Measurements from ENCODE around the gene SELL.
"Not testable (repeated sequence)": the region's sequence is repeated elsewhere in the genome, so short reads cannot be mapped to it uniquely, and the experiment has no call there.

SELL gene

DNA sequence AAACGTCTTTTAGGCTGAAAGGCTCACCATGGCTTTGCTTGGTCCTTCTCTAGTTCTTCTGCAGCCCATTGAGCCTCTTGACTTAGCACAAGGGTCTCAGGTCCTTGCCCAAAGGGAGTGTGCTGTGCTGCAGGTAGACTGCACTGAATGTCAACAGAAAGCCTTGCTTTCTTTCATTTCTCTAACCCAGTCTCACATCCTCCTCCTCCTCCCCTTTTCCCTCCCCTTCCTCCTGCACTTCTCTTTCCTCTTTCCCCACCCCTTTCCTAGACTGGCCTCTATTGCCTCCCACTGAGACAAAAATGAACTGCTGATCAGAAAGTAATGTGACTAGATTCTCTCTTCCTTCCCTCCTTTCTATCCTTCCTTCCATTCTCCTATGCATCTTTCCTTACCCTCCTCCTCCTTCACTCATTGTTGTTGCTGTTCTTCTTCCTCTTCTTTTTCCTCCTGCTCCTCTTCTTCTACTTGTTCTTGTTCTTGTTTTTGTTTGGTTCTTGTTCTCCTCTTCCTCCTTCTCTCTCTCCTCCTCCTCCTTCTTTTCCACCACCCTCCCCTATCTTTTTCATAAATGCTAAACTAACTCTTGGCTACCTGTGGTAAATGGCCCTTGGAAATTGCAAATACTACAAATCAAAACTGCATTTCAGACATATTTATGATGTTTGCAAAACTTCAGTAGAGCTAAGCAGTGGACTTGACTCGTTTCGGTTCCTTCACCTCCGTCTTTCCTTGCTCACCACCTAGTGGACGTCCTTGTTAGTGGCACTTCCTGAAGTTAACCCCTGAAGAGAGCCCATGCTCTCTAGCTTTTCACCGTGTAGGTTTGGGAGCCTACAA, at the start of gene SELL:
TSS of gene SELL (minus strand) at position 152 of the 840 bp plus-strand sequence. CDS start at position 30, 122 bp downstream.
- peak; percentile 18 for DNase-seq

DNA sequence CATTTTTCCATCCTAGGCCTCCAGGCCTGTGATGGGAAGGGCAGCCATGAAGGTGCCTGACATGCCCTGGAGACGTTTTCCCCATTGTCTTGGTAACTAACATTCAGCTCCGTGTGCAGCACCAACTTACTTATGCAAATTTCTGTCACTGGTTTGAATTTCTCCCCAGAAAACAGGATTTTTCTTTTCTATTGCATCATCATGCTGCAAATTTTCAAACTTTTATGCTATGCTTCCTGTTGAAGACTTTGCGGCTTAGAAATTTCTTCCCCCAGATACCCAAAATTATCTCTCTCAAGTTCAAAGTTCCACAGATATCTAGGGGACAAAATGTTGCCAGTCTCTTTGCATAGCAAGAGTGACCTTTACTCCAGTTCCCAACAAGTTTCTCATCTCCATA, 47.6 kb upstream of the SELL start:
- DNase-seq, result no peak

DNA sequence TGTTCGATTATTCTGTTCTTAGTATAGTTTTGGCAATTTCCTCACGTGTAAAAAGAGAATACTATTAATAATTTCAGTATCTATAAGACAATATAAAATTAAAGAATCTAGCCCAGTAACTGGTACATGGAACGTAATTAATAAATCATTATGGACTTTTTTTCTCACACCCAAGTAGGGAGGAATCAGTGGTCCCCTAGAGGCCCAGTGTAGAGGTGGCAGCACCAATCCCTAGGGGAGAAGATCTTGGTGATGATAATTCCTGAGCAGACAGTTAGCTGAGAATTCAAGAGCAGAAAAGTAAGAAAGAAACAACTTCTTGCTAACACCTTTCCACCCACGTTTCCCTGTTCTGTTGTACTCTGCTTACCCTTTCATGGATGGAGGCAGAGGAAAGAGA, 42.1 kb upstream of the SELL start:
- no peak for DNase-seq

DNA sequence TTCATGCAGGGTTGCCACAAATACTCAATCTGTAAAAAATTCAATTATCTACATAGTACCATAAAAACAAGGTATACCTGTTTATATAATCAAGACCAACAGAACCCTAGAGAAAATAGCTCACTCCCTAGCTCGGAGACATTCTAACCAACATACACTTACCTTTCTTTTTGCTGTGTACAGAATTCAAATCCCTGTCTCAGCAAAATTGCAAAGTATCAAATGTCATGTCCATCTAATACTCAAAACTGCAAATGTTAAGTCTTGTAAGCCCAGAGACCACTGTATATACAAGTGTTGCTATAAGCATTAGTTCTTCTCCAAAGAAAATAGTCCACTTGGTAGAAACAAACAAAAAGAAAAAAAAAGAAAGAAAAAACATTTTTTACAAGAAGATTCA, 38.6 kb upstream of the SELL start:
- DNase-seq, result no peak

DNA sequence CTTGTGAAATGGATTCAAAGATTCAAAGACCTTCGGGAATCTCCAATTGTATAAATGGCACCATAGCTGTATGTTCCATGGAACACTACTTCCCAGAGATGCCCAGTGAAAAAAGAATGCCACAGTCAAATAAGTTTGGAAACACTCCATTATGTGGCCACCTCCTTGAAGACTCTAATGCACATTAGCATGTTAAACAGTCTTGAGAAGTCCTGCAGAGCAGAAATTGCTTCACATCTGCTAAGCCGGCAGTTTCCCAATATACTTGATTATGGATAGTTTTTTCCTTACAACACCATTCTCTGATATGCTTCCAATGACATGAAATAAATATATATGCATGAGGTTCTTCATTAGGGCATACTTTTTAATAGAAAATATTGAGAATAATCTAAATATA, 35.1 kb upstream of the SELL start:
- no peak for DNase-seq

DNA sequence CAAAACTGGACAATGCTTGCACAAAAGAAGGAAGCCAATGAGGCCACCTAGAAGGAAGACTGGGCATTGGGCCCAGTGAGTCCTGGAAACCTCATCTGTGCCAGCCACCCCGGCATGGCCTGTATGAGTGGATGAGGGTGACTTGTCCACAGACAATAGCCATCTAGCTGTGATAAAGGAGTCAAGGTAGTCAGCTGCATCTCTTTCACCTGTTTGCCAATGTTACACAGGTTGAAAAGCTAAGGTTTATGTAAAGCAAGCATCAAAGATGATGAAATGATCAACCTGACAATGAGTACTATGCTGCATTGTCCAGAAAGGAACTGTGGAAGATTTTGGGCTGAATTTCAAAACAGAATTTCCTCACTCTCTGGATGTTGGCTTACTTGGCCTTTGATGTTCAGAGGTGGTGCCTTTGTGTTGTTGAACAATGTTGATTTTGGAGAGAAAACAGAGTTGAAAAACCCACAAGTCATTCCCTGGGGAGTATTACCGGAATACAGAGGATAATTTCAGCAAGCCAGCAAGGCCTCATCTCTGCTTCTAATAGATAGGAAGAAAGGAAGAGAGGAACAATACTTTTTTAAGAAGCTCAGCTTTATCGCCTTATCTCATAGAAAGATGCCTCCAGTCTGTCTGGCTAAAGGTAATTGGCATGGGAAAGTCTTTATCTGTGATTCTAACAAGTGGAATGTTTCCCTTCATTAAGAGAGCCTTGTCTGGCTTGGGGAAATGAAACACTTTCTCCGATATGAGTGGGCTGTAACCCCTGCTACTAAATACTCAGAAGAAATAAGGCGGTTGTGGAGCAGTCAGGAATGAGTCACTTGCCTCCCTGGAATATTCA, 33.8 kb upstream of the SELL start:
- DNase-seq, result no peak

DNA sequence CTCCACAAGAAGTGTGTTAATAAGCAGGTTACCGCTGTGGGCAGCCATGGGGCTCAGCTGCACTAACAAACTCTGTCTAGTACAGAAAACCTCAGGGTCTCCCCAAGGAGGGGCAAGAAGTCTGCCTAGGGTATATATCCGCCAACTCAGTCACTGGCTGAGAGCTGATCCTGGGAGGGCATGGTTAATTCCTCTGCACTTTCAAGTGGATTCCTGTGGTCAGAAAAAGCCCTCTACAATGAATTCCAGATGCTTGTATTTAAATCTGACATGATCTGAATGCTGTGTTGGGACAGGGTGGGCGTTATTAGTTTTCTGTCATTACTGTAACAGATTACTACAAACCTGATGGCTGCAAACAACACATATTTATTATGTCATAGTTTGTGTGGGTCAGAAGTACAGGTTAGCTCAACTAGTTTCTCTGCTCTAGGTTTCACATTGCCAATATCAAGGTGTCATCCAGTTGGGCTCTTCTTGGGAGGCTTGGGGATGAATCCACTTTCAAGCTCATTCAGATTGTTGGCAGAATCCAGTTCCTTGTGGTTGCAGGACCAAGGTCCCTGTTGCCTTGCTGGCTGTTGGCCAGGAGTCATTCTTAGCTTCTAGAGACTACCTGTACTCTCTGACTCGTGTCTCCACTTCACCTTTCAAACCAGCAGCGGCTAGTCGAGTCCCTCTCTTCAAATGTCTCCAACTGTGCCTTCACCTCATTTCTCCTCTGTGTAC, 30.4 kb upstream of the SELL start:
- no peak for DNase-seq

DNA sequence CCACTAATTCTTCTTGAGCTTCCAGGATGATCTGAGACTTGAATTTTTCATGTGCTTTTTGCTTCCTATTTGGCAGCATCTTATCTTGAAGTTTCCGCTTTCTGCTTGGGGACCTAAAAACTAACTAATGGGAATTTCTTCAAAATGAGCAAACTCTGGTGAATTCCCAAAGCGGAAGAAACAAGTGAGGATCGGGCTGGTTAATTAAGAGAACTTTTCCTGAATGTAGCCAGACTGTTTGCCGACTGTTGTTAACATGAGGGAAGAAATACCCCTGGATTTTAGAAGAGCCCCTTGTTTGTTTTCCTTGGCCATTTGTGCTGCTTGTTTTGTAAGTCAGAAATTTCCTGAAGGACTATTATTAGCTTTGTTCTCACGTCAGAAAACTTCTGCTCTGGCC, 28.6 kb upstream of the SELL start:
- no peak for DNase-seq

DNA sequence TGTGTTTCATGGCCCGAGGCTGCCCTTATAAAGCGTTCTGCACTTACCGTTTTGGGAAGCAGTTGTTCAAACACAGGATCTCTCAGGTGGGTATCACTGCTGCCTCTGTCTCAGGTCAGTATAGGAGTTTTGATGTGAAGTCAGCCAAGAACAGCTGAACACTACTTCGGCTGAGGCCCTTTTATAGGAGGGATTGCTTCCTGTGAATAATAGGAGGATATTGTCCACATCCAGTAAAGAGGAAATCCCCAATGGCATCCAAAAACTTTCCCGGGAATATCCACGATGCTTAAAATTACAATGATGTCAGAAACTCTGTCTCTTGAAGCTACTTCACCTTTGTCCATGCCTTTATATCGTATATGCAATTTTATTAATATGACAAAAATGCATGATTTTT, 22.5 kb upstream of the SELL start, which contains the start of gene SELE:
TSS of gene SELE (minus strand) at position 156 of the 400 bp plus-strand sequence. CDS start 467 bp downstream, outside the sequence.
- no peak for DNase-seq

DNA sequence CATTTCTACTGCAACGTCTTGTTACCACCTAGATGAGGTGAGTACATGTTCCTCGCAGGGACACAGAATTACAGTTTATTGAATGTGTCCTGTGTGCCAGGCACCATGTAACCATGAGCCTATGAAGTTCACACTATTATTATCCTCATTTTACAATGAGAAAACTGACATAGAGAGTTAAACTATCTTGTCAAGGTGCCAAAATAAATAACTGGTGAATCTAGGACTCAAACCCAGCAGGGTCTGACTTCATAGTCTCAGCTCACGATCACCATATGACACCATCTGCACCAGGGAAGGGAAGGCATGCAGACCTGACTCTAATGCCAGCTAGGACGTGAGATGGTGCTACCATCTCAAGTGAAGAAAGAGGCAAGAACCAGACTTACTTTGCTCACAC, 20.0 kb upstream of the SELL start:
- no peak for DNase-seq

DNA sequence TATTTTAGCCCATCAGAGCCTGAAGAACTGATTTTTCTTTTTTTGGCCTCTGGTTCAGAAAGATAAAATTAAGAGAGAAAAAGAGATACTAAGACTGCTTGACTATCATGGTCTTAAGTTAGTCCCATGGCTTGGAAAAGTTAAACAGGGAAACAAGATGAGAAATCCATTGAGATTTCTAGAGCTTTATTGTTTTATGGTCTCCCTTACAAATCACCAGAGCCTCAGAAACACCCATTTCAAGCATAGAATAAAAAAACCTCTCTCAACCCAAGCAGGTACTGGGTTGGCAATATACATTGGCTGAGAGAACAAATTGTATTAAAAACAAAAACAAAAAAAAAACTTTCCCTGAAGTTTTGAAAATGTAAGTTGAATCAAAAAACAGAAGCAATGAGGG, 18.6 kb upstream of the SELL start:
- DNase-seq, result no peak

DNA sequence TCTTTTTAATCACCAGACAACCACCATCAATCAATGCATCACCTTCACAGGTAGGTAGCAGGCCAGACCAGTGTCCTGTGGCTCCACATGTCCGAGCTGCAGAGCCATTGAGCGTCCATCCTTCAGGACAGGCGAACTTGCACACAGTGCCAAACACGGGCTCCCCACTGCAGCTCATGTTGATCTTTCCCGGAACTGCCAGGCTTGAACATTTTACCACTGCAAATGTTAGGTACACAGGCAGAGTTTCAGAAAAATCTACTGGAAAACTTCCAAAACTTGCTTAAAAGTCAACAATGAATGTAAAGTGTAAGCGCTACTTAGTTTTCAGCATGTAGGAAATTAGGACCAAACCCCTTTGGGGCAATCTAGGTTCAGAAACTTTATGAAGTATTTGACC, 15.9 kb upstream of the SELL start:
- DNase-seq, result no peak

DNA sequence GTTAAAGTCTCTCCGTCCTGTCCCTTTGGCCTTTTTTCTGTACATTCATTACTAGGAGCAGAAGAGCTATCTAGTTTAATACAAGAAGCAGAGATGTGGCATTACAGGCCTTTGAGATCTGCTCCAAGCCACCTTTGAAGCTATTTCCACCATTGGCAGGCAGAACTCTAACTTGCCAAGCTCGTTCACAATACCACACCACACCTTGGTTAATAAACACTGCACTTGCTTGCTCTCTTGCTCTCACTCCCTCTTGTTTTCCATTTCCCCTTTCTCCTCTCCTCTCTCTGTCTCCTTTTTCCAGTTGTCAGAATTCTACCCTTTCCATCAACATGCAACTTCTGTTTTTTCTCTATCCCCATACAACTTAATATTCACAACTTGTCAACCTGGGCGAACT, 15.4 kb upstream of the SELL start:
- DNase-seq, result no peak

DNA sequence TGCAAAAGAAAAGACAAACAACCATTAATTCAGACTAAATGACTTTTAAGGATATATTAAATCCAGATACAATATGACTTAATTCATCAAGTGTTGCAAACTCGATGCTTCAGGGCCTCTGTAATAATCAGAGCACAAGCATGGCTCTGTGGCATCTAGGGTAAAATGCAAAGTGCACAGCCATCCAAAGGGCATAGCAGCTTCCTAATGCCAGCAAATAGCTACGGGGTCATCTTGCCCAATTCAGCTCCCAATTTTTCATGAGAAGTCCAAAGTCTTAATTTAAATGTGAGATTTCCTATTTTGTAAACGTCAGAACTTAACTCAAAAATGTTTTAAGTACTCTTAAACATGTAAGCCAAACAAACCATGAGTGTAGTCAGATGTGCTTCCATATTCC, 14.5 kb upstream of the SELL start:
- DNase-seq, result no peak

DNA sequence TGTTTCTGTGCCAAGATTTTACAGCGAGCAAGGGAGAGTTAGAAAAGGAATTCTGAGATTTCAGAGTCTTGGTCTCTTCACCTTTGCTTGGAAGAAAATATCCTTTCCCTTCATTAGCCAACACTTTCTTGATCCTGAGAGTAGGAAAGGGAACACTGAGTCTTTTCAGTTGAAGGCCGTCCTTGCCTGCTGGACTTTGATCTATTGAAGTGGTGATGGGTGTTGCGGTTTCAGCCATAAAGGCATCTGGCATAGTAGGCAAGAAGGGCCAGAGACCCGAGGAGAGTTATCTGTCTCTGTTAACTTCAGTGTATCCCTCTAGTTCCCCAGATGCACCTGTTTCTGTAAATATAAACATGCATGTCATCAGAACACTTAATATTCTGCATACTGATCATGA, 12.7 kb upstream of the SELL start:
- DNase-seq, result no peak

DNA sequence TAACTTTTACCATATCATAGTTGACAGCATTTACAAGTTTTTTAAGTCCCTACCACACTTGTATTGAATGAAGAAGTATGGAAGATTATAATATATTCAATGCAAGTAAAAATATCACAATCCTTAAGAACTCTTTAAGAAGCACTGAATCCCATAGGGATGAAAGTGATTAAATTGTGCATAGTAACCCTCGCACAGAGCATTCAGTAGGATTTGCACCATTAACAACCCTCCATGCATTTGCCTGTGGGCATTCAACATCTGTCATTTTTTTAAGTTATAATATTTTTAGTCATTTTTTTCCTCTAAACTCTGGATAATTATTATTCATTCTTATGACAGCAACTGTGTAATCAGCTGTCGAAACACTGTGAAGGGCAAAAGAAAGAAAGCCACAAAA, 12.3 kb upstream of the SELL start:
- DNase-seq, result no peak

DNA sequence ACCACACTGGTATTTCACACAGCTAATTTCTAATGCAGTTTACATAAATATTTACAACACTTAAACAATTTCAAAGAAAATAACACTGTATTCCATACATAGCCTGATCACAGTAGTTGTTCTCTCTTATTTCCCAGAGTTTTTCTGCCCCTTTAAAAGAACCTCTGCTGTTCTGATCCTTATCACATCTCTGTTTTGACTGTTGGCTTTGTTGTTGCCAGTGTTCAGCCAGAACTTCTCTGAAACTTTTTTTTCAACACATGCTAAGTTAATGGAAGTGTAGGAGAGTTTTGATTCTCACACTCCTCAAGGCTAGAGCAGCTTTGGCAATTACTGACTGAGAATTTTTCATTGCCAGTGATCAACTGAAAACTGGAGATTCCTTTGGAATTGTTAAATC, 11.4 kb upstream of the SELL start:
- no peak for DNase-seq

DNA sequence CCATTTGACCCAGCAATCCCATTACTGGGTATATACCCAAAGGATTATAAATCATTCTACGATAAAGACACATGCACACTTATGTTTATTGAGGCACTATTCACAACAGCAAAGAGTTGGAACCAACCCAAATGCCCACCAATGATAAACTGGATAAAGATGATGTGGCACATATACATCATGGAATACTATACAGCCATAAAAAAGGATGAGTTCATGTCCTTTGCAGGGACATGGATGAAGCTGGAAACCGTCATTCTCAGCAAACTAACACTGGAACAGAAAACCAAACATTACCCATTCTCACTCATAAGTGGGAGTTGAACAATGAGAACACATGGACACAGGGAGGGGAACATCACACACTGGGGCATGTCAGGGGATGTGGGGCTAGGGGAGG, 3.7 kb upstream of the SELL start:
- not testable (repeated sequence) for DNase-seq

DNA sequence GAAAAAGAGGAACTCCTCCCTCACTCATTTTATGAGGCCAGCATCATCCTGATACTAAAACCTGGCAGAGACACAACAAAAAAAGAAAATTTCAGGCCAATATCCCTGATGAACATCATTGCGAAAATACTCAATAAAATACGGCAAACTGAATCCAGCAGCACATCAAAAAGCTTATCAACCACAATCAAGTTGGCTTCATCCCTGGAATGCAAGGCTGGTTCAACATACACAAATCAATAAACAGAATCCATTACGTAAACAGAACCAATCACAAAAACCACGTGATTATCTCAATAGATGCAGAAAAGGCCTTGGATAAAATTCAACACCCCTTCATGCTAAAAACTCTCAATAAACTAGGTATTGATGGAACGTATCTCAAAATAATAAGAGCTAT, 1.7 kb upstream of the SELL start:
- not testable (repeated sequence) for DNase-seq

DNA sequence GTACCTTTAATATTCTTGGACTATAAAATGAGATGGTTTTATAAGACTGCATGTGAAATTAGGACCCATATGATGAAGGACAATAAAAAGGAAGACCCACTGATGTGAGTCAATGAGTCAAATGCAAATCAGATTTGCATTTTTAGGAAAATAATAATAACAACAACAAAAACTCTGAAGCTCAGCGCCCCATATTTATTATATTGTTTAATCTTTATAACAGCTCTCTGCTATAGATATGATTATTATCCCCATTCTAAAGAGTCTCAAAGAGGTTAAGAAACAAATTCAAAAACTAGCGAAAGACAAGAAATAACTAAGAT, 850 bp upstream of the SELL start:
- DNase-seq, result no peak

DNA sequence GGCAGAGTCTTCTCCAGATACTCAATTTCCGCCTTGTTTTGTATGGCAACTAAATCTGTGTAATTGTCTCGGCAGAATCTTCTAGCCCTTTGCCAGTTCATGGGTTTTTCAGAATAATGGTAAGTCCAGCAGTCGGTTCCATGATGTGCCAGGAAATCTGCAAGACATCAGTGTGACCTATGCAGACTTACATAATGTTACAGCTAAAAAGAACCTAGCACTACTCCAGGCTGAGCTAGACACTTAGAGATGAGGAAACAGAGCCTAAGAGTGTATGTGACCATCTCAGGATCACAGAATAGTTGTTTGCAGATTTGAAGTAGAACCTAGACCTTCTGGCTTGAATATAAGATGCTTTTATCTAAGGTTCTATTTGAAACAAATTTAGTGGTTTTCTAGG, 2.8 kb downstream of the SELL start:
- no peak for DNase-seq

DNA sequence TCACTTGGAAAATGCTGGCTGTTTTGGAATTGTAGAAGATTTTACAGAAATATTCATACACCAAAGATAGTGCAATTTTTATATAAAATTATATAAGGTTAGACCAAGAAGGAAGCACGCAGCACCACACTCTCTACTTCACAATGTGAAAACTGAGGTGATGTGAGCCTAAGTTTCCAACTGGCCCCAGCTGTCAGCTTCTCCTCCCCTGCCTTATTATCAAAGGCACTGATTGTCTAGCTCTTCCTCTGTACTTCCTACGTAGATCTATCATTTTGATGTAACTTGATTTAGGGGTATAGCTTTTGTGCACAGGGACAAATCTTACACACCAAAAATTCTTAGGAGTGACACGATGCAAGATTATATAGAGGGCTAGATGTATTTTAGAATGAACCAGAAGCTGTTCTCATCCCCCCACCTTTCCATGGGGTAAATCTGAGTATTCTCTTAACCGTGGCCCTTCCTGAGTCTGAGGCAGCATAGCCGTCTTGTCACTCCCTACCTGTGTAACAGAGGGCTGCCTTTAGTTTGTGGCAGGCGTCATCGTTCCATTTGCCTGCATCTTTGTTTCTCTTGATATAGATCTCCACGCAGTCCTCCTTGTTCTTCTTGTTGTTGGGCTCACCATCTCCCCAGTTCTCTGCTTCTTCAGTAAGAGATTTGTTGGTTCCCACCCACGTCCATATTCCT, 3.4 kb downstream of the SELL start:
- no peak for DNase-seq

DNA sequence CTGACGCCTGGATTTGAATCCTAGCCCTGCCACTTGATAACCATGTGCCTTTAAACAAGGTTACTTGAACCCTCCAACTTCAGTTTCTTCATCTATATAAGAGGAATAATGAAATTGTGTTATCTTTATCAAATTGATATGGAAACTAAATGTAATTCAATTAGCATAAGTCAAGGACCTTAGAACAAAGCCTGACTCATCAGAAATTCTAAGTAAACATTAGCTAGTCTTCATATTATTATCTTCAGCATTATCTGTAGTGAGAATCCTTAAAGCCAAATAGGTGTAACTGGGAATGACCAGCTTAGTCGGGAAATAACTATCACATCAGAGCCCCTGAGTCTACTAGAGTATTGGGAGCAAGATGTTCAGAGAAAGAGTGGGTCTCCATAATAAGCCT, 6.6 kb downstream of the SELL start:
- no peak for DNase-seq

Data from NCI-H1436 (cell line).